GM12891 (cell line): ENCODE results near the gene TMEM203.

Experiments
- POLR2A ChIP-seq: IDR thresholded peaks from 2 replicates; pipeline ENCODE4 v1.6.1; 2011; ENCODE audit warnings: low read depth, low read length, control low read depth
- POLR2AphosphoS5 ChIP-seq: IDR thresholded peaks from 2 replicates; pipeline ENCODE4 v1.6.1; 2011; ENCODE audit warnings: low read depth, low read length, control low read depth
- POU2F2 ChIP-seq: IDR thresholded peaks from 2 replicates; pipeline ENCODE4 v1.6.1; 2011; ENCODE audit warnings: low read depth, mild to moderate bottlenecking, control low read depth, low read length, moderate library complexity
- SPI1 ChIP-seq: IDR thresholded peaks from 2 replicates; pipeline ENCODE4 v1.6.1; 2011; ENCODE audit warnings: low read depth, low read length, control low read depth
- TAF1 ChIP-seq: IDR thresholded peaks from 2 replicates; pipeline ENCODE4 v1.6.1; 2011; ENCODE audit warnings: low read depth, low read length, control low read depth

GRCh38 chr9:137162505-137163364 lies 42.7 kb downstream of the TMEM203 start:
- TF ChIP-seq POLR2A, result no peak
- TF ChIP-seq POLR2AphosphoS5, result no peak
- no peak for TF ChIP-seq TAF1
- no peak for TF ChIP-seq SPI1
- no peak for TF ChIP-seq POU2F2
